ENCODE data around the gene C8G.

C8G gene

DNA sequence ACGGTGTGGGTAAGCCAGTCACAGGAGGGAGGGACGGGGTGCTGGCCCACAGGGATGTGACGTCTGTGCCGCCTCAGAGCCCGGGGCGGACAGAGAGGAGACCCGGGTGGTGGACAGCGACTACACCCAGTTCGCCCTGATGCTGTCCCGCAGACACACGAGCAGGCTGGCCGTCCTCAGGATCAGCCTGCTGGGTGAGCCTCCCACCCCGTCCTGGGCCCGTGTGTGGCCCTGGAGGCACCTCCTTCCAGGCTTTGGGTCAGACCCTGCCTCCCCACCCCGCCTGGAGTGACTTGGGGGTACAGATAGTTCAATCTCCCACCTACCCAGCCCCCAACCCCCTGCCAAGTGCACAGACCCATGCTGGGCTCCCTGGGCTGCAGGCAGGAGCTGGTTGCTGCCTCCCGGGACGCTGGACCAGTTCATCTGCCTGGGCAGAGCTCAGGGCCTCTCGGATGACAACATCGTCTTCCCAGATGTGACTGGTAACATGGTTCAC, 8.8 kb downstream of the C8G start:
- DNase-seq (ENCODE audit: low read depth) = no peak

DNA sequence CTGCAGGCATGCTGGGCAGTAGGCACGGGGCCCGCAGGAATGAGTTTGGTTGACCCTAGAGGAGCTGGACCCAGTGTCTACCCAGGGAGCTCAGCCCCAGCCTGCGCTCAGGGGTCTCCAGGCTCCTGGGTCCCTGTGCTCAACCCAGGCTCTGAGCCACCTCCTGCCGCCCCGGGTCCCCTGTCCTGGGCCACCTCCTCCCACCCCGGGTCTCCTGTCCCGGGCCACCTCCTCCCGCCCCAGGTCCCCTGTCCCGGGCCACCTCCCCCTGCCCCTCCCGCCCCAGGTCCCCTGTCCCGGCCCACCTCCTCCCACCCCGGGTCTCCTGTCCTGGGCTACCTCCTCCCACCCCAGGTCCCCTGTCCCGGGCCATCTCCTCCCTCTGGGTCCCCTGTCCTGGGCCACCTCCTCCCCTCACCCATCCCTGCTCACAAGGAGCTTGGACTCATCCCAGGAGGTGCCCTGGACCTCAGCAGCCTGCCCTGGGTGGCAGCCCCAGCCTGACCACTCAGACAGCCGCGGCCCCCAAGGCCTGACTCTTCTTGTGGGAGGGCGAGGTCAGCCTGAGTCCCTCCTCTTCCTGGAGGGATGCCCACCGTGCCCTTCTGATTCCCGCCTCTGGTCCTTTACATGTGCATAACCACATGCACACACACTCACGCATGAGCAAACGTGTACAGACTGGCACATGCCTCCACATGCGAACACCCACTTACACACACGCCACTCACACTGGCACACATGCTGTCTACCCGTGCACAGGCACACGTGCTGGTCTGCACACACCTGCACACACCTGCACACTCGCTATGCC, 9.4 kb downstream of the C8G start:
- no peak for DNase-seq (ENCODE audit: low read depth)

DNA sequence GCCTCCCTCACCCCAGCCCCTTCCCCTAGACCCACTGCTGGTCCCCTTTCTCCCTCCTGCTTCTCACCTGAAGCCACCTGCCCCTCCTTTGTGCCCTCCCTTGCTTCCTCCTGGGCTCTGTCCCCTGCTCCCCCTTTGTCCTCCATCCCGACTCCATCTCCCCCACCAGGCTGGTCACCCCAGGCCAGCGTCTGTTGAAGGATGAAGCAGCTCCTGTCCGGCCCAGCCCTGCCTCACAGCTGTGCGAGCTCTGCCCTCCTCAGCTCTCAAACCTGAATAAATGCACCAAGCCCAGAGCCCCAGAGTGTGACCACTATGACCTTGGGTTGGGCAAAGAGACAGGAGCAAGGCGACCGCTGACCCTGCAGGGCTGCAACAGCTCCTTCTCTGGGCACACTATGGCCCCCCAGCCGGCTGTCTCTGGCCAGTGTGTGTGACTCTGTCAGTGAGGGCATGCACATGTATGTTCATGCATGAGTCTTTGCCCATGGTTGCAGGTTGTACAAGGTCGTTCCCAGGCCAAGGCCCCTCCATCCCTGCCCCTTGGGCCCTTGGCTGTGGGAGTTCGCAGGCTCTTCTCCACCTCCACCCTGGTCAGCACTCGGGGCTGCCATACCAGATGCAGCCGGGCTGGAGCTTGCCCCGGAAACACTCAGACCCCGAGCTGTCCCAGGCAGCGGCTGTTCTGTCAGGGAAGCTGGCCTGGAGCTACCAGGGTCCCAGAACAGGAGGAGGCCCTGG, 10.3 kb downstream of the C8G start:
- no peak for DNase-seq (ENCODE audit: low read depth)

DNA sequence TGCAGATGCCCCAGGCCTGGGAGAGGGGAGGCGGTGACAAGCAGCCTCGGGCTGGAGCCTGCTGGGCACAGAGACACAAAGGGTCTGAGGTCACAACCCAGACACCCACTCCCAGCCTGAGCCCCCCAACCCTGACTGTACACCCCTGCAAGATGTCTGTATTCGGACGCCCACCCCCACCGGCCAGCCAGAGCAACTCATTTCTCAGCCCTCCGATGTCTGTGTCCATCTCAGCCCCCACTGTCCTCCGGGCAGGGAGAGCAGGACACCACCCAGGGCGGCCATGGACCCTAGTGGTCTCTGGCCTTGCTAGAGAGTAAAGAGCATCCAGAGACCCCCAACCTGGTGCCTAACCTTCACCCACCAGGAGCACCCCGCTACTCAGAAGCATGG, 10.9 kb downstream of the C8G start:
- no peak for DNase-seq (ENCODE audit: low read depth)

DNA sequence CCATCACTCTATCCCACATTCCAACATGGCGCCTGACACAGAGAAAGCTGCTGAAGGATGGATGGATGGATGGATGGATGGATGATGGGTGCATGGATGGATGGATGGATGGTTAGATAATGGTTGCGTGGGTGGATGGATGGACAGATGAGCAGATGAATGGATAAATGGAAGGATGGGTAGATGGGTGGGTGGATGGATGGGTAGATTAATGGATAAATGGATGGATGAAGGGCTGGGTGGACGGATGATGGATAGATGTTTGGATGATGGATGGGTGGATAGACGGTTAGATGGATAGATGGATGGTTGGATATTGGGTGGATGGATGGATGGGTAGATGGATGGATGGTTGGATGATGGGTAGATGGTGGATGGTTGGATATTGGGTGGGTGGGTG, 11.6 kb downstream of the C8G start:
- no peak for DNase-seq (ENCODE audit: low read depth)

DNA sequence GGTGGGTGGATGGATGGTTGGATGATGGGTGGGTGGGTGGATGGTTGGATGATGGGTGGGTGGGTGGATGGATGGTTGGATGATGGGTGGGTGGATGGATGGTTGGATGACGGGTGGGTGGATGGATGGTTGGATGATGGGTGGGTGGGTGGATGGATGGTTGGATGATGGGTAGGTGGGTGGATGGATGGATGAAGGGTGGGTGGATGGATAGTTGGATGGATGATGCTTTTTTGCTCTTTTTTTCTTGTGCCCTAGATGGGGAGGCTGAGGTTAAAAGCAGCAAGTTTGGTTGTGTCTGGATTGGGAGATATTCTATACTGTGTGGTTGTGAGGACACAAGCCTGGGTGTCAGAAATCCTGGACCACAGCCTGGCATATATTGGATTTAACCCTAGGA, 12.4 kb downstream of the C8G start:
- no peak for DNase-seq (ENCODE audit: low read depth)

DNA sequence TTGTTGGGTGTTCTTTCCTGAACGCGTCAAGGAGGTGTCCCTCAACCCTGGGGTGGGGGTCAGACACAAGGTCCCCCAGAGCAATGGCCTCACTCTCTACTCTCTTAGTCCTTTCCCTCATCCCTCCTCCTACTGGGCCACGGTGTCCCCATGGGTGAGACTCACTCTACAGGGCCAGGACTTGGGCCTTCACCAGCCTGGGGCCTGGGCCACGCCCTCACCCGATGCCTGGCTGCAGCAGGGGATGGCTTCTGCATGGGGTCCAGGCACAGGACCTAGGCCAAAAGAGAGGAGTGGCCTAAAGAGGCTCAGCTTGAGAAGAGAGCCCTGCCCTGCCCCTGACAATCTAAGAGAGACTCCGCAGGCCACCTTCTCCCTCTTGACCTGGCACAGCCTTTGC, 12.9 kb downstream of the C8G start:
- DNase-seq (ENCODE audit: low read depth) = no peak

DNA sequence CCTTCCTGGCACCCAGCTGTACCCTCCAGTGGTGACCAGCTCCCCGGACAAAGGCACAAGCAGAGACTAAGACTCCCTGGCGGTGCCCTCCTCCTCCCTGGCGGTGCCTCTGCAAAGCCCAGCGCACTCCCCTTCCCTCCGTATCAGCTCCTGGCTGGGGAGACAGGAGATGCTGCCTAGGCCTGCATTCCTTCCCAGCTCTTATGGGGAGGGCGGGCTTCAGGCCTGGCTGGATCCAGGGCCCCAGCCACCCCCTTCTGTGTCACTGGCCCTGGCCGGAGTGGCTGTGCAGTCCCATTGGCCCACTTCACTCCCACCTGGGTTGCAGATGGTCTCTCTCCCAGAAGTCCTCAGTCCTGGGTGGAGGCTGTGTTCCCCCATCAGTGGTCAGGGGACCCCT, 13.4 kb downstream of the C8G start:
- no peak for DNase-seq (ENCODE audit: low read depth)

DNA sequence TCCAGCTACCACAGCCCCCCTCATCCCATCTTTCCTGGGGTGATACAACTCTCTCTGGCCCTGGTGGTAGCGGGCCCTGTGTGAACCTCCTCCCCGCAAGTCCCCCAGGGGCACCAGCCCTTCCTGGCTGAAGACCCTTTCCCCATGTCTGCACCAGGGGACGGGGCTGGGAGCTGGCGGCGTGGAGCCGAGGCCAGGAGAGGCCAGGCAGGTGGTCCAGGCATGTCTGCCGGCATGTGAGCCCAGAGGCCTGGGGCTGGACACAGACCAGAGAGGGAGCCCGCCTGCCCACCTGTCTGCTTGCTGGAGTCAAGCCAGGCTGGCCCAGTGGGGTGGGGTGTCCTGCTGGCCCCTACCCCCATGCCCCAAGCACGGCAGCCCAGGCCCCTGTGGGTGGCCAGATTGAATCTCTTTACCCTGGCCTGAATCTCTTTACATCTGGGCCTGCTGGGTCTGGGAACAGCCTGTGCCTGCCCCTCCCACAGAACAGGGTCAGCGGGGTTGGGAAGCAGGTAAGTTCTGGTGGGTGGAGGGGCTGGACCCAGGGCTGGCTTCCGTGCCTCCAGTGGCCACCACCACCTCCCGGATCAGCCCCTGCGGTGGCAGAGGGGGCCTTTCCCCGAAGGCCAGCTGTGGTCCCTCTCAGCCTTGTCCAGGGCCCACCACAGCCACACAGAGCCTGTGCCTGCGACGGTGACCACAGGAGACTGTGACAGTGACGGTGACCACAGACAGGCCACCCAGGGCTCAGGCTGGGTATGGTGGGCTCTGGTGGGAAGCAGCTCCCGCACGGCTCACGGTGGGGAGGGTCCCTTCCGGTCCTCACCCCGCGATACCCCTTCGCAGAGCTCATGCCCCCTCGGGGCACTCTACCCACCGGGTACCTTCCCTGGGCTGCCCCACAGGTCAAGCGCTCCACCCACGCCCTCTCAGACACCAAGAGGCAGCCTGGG, 14.1 kb downstream of the C8G start:
- no peak for DNase-seq (ENCODE audit: low read depth)

DNA sequence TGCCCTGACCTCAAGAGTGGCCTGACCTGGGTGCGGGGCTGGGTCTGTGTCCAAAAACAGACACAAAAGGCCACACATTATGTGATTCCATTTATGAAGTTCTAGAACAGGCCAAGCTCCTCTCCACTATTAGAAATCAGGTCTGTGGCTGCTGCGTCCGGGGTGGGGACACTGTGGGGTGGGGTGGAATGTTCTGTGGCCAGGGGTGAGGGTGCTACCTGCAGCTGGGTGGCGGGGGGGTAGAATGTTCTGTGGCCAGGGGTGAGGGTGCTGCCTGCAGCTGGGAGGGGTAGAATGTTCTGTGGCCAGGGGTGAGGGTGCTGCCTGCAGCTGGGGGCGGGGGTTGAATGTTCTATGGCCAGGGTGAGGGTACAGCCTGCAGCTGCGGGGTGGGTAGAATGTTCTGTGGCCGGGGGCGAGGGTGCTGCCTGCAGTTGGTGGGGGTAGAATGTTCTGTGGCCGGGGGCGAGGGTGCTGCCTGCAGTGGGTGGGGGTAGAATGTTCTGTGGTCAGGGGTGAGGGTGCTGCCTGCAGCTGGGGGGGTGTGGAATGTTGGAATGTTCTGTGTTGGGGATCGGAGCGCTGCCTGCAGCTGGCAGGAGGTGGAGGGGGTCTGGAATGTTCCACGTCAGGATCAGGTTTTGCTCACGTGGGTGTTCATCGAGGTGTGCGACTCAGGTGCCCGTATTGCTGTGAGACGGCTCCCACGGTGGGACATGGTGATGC, 15.3 kb downstream of the C8G start:
- no peak for DNase-seq (ENCODE audit: low read depth)

DNA sequence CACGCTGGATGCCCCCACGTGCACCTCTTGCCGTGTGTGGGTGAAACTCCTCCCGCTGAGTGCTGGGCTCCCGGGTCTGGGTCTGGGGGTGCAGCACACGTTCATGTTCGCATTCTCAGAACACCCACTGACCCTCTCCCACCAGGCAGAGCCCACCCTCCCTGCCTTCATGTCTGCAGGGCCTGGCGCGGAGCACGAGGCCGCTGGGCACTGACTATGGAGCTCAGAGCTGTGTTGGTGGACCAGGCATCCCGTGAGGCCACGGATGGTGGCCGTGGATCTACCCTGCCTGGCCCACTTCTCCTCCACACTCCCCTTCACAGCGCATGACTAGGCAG, 15.9 kb downstream of the C8G start:
- no peak for DNase-seq (ENCODE audit: low read depth)

DNA sequence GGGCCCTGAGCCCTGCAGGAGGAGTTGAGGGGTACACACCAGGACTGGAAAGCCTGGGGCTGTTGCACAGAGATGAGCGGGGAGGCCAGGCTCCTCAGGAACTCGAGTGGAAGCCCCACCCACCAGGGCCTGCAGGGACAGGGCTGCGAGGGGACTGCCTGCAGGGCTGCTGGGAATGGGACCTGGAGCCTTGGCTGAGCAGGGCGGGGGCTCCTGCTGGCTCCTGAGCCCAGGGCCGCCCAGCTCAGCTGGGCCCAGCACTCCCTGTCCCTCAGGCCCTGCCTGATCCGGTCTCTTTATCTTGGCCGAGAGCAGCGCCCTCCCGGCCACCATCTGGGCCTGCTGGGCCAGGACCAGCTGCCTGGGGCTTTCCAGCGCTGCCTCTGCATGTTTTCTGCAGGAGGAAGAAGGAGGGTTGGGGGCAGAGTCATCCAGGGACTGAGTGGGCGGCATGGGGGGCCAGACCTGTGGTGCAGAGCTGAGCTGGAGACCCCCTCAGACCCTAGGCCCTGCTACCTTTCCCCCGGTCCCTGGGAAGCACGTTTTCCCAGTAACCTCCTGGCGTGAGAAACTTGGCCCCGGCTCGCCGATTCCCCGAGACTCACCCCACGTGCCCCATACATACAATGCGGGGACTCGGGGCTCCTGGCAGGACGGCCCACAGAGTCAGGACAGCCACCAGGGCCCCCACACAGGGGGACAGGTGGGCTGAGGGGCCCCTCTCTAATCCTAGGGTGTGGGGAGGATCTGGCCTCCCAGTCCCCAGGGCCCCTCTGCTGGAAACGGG, 16.4 kb downstream of the C8G start:
- DNase-seq (ENCODE audit: low read depth) = no peak

DNA sequence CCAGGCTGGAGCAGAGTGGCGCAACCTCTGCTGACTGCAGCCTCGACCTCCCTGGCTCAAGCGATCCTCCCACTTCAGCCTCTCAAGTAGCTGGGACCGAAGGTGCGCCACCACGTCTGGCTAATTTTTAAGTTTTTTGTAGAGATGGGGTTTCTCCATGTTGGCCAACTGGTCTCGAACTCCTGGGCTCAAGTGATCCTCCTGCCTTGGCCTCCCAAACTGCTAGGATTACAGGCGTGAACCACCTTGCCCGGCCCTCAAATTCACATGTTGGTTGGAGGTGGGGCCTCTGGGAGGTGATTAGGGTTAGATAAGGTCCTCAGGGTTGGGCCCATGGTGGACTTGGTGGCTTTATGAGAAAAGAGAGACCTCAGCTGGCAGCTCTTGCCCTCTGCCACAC, 17.1 kb downstream of the C8G start:
- no peak for DNase-seq (ENCODE audit: low read depth)

DNA sequence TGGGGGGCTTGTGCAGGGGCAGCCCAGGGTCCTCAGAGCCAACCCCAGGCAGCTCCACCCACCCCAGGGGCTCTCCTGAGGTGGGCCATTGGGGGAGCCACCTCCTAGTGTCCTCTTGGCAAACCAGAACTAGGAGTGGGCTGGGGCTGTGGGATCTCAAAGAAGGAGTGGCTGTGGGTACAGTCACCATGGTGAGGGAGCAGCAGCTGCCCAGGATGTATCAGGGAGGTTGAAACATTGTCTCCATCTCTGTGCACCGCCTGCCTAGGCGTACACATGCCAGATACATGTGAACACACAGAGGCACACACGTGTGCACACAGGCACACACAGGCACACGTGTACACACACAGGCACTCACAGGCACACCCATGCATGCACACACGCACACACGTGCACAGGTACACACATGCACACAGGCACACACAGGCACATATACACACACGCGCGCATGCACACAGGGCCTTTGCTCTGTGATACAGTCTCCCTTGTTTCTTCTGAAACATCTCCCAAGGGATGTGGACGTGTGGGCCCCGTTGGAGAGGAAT, 17.7 kb downstream of the C8G start:
- no peak for DNase-seq (ENCODE audit: low read depth)

DNA sequence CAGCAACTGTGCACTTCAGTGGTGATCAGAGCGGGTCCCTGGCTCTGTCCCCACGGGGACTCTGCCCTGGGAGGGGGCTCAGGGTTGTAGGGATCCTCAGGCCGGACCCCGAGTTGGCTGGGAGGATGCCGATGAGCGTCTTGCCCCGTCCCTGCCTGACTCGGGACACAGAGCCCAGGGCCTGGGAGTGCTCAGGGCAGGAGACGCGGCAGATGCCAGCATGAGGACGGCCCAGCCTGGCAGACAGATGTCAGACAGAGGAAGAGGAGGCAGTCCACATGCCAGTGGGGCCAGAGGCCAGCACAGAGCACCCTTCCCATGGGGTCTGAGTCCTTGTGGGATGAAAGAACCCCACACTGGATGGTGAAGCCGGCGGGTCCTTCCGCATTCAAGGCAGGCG, 18.3 kb downstream of the C8G start:
- DNase-seq (ENCODE audit: low read depth) = no peak

DNA sequence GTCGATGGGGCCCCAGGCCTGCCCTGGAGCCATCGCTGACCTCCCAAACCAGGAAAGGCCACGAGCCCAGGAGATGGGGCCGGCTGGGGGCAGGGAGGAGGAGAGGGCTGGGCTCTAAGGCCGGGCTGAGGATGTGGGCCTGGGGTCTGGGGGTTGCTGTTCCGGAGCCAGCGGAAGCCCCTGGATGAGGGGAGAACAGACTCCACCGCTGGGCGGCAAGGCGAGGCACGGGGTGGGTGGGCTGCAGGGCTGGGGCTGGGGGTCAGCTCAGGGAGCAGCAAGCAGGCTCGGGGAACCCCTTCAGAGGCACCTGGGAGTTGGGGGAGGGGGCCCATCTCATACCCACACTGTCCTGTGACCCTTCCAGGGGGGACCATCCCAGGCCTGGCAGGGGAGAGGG, 18.7 kb downstream of the C8G start:
- no peak for DNase-seq (ENCODE audit: low read depth)

DNA sequence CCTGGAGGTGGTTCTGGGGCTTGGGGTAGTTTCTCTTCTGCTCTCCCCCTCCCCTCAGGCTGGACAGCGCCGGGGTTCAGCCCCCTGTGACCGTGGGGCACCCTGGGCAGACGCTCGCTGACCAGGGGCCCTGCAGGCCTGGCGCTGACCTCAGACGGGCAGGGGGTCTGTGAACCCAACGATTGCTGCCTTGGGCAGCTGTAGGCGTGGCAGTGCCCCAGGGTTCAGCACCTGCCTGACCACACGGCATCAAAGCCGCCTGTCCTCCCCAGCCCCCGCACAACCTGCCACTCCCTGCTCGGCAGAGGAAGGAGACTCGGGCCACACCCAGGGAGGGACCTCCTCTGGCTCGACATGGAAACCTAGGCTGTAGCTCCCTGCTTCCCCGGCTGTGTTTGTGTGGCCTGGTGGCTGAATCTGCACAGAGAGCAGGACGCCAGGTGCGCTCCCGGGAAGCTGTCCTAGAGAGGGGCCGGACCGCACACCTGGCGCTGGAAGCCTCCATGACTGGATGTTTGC, 19.2 kb downstream of the C8G start:
- DNase-seq (ENCODE audit: low read depth) = no peak

DNA sequence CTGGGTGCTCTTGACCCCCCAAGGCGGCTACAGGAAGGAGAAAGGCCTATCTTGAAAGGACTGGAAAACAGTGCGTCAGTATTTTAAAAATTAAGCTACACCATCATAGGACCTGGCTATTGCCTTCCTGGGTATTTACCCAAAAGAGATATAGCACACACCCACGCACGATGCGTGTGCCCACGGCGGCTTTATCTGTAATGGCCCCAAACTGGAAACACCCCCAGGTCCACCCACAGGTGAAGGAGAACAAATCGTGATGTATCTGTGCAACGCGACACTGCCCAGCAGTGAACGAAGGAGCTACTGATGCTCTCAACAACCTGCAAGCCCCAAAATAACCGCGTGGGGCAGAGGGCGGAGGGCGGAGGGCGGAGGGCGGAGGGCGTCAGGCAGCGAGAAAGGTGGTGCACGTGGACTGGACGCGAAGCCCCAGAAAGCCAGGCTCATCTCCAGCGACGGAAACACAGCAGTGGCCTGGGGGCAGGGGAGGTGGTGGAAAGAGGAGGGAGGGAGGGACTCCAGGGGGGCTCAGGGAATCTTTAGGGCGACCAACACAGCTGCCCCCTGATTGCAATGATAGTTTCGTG, 19.9 kb downstream of the C8G start:
- no peak for DNase-seq (ENCODE audit: low read depth)

DNA sequence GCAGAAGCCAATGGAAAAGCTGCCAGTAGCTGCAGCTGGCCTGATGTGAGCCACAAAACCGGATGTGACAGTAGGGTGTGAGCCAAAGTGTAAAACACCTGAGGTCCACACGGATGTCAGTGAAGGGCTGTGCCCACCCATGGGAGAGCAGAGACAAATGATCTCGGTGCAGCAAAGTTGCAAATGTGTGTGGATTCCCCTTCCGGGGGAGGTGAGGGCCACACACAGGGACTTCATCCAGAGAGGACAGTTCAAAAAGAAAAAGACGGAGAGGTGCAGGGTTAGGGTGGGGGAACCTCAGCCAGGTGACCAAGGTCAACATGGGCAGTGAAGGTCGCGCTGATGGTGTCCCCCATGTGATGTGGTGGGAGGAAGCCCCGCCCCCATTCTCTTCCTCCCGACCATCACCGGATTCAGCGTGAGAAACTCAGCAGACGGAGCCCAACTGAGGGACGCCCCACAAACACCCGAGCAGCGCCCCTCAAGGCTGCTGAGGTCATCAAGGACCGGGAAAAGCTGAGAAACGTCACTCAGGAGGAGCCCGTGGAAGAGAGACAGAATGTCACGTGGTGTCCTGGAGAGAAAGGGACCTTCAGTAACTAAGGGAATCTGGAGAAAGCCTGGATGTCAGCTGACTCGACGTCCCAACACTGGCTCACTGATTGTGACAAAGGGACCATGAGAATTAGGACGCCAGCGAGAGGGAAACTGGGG, 20.9 kb downstream of the C8G start:
- DNase-seq (ENCODE audit: low read depth) = no peak
